NCI-H1092 (cell line): Measurements from ENCODE around the gene CYP2U1.
"Not testable (repeated sequence)": the region's sequence is repeated elsewhere in the genome, so short reads cannot be mapped to it uniquely, and the experiment has no call there.

Source experiments
- DNase-seq: peaks from one replicate; lab custom pipeline; 2025; lab: John Stamatoyannopoulos, UW

CYP2U1 gene

GRCh38 chr4:107922486-107923473 is 8.6 kb upstream of the CYP2U1 start:
- no peak for DNase-seq

DNA sequence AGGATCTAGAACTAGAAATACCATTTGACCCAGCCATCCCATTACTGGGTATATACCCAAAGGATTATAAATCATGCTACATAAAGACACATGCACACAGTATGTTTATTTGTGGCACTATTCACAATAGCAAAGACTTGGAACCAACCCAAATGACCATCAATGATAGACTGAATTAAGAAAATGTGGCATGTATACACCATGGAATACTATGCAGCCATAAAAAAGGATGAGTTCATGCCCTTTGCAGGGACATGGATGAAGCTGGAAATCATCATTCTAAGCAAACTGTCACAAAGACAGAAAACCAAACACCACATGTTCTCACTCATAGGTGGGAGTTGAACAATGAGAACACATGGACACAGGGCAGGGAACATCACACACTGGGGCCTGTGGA is 5.6 kb upstream of the CYP2U1 start:
- DNase-seq: not testable (repeated sequence)

DNA sequence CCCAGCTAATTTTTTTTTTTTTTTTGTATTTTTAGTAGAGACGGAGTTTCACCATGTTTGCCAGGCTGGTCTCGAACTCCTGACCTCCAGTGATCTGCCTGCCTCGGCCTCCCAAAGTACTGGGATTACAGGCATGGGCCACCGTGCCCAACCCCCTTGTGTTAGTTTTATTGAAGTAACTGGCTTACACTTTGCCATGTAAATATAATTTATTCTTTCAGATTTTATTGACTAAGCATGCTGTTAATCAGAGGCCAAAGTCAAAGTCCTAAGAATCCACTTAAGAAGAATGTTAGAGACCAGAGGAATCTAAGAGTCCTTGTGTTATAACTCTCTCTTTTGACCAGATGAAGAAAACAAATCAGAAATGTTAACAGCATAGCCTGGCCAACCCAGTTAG is 4.5 kb upstream of the CYP2U1 start:
- not testable (repeated sequence) for DNase-seq

DNA sequence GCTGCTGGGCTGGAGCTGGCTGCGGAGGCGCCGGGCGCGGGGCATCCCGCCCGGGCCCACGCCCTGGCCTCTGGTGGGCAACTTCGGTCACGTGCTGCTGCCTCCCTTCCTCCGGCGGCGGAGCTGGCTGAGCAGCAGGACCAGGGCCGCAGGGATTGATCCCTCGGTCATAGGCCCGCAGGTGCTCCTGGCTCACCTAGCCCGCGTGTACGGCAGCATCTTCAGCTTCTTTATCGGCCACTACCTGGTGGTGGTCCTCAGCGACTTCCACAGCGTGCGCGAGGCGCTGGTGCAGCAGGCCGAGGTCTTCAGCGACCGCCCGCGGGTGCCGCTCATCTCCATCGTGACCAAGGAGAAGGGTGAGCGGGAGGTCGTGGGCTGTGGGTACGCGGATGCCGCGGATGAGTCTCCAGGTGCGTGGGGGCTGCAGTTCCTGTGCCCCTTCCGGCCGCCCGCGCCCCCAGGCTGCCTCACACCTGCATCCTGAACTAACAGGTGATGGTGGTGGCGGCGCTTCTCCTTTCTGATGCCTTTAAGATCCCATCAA is 499 bp downstream of the CYP2U1 start:
- DNase-seq: no peak

DNA sequence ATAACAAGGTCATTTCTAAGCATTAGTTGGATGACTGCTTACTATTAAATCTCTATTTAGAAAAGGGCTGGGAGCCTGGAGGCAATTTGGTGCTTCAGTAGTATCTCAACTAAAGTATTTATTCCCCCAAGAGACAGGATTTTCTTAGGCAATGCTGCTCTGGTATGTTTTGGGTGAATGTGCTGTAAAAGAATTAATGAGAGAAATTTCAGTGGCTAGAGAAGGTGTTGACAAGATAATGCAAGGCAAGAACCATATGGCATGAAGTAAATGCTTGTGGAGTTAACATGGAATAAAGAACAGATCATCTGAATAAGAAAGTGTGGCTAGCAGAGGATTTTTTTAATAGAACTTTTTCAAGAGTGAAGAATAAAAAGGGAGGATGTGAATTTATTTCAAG is 3.9 kb downstream of the CYP2U1 start:
- no peak for DNase-seq

DNA sequence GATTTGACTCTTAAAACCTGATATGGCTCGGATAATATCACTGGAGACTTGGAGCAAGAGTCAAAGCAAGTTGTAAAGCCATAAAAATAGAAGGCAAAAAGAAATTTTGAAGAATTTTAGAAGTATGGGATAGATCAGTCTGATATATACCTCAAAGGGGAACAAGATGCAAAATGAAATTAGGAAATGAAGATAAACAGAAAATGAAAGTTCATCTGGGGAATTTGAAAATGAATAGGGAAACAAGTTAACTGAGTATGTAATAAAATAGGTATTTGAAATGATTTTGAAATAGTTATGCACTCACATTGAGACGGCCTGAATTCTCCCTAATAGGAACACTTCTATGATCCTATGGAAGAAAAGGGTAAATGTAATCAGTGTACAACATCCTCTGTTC is 5.7 kb downstream of the CYP2U1 start:
- no peak for DNase-seq

DNA sequence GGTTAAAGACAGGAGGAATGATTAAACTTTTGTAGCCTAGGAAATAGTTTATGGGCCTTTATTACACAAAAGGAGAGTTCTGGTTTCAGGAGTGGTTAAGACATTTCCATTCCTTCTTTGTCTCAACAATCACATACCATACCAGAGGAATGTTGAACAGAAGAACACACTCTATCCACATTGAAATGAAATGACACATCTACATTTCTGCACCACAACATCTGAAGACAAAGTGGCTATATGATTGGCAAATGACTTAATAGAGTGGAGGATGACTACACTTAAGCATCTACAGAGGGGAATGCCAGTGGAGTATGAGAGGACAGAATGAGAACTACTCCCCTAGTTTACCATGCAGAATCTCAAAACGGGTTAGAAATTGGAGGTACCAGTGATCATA is 8.0 kb downstream of the CYP2U1 start:
- no peak for DNase-seq

DNA sequence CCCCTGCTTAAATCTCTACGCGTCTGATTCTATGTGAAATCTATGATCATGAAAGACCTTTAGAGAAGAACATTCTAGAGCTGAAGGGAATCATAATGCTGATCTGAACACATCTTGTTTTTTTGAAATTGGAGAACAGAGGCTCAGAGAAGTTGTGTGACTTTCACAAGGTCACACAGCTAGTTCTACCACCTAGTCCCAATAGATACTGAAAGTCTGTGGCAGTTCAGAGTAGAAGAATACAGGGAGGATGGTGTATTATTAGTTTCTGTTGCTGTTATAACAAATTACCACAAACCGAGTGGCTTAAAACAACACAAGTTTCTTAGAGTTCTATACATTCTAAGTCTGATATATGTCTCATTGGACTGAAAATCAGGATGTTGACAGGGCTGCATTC is 14.5 kb downstream of the CYP2U1 start:
- no peak for DNase-seq

DNA sequence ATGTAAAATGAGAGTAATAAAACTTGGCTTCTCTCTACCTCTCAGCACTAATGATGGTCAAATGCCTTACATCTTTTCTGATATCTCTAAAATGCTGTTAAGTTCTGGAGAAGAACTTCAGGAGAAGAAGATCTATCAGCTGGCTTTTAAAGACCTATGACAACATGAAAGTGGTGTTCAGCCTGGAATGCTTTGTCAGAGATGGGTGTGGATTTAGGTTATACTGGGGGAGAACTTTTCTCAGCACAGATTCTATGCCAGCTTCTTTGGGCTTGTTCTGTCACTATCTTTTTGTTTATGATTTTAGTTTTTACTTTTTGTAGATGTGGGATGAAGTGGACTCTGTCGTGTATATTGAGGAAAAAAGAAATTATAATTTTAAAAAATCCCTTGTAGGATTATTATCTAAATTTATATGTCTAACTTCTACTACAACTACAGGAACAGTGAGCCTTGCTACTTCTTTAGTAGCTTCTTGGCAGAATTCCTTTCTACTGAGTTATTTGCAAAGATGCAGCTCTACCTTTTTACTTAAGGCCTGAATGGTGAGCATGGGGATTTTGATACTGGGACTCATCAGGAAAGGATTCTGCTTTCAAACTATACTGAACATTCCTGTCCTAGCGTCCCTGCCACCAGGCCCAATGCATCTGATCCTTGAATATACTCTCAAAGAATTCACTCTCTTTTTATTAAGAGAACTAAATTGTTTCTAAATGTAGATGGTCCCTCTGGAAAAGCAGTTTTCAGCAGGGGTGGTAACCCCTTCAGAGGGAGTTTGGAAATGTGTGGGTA is 19.6 kb downstream of the CYP2U1 start:
- no peak for DNase-seq

DNA sequence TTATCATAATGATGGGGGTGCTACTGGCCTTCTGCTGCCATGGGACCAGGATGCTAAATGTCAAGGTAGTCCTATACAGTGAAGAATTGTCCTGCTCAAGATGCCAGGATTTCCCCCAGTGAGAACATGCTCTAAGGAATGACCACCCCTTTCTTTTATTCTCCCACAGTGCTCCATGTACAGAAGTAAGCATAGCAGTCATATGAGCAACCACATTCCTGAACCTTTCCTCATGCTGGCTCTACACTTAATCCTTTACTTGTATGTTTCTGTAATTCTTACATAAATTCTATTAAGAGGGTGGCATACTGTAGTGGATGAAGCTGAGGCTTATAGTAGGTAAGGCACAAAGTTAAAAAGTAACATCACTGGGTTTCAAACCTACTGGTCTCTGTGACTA is 20.2 kb downstream of the CYP2U1 start:
- no peak for DNase-seq

- no peak for DNase-seq
Measured at GRCh38 chr4:107956011-107956410, 24.7 kb downstream of the CYP2U1 start.

DNA sequence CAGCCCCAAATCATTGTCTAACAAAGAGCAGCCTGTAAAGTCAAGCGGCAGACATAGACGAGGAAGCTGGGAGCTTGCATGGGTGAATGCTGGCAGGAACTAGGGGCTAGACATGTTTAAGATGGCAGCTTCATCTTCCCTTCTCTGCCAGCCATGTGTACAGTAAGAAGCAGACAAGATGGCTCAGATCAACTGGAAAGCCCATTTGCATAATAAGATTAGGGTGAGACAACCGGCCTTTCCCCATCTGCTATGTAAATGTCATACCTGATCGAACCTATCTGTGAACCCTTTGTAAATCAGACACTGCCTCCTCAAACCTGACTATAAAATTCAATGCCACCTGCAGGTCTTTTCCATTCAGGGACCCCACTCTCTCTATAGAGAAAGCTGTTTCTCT is 35.6 kb downstream of the CYP2U1 start:
- no peak for DNase-seq

- not testable (repeated sequence) for DNase-seq
Measured at GRCh38 chr4:107967519-107967918, 36.2 kb downstream of the CYP2U1 start.

GRCh38 chr4:107967921-107968320 is 36.6 kb downstream of the CYP2U1 start:
- not testable (repeated sequence) for DNase-seq

DNA sequence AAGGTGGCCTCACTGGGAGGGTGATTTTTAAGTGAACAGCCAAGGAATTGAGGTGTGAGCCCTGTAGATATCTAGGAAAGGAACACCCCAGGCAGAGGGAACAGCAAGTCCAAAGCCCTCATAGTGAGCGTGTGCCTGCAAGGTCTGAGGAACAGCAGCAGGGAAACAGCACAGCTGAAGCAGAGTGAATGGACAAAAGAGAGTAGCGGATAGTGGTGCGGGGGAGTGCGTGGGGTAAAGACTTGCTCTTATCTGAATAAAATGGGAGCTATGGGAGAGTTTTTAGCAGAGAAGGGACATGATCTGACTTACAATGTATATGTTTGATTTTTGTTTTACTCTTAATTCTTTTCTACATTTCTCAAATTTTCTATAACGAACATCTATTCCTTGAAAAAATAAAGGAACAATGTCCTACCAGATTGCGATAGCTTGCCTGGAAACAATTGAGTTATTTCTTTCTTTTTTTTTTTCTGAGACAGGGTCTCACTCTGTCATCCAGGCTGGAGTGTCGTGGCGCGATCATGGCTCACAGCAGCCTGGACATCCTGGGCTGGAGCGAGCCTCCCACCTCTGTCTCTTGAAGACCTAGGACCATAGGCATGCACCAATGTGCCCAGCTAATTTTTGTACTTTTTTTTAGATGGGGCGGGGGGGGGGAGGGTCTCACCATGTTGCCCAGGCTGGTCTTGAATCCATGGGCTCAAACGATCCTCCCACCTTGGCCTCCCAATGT is 38.9 kb downstream of the CYP2U1 start:
- no peak for DNase-seq

DNA sequence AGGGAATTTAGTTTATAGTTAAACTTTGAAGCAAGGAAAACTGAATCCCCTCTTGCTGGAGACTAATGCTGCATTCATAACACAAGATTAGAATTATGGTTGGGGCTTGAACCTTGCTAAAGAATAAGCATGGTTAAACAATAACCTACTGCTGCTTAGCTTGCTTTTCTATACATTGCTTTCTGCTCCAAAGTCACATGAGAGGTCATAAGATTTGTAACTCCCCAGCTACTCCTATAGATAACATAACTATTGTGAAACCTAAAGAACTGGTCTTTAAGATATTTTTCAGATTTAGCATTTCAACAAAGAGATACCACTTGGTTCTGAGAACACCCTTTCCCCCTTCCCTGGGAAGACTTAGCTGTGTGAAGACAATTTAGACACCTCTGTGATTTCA is 41.3 kb downstream of the CYP2U1 start:
- DNase-seq: no peak

GRCh38 chr4:107974523-107974922 is 43.2 kb downstream of the CYP2U1 start:
- no peak for DNase-seq

GRCh38 chr4:107977482-107977881 is 46.1 kb downstream of the CYP2U1 start:
- DNase-seq: no peak

GRCh38 chr4:107977966-107978705 is 46.8 kb downstream of the CYP2U1 start:
- DNase-seq: no peak

- no peak for DNase-seq
Measured at GRCh38 chr4:107978716-107979451, 47.5 kb downstream of the CYP2U1 start.
